NCI-H1092 (cell line): ENCODE data around the gene CDK11A.
"Not testable (repeated sequence)": the region's sequence is repeated elsewhere in the genome, so short reads cannot be mapped to it uniquely, and the experiment has no call there.

Source experiments
- DNase-seq: peaks from one replicate; lab custom pipeline; 2025; lab: John Stamatoyannopoulos, UW

Gene CDK11A

DNA sequence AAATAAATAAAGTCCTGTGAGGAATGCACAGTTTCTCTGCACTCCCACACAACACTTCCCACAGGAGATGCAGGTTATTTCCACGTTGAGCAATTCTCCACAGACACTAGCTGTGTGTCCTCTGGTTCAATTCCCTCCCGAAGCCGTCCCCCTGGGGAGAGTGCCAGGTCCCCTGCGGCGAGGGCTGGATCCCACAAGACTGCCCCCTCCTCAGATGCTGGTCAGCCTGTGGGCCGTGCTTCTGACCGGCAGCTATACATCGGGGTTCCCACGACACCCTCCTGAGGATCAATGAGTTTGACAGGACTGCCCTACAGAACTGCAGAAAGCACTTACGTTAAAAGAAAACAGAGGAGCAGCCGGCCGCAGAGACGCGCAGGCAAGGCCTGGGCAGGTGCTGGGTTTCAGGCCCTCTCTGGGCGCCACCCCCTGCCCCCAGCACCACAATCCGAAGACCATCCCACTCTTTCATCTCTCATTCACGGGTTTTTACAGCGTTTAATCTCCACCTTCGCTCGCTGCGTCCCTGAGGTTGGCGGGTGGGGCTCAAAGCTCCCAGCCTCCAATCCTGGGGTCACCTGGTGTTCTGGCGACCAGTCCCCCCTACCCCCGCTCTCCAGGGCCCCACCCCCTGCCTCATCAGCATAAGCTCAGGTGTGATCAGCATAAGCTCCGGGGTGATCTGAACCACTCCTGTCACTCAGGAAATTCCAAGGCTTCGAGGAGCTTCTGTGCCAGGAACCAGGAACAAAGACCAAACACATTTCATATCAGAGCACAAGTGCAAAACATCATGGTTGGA, 40.9 kb downstream of the CDK11A start:
- no peak for DNase-seq

DNA sequence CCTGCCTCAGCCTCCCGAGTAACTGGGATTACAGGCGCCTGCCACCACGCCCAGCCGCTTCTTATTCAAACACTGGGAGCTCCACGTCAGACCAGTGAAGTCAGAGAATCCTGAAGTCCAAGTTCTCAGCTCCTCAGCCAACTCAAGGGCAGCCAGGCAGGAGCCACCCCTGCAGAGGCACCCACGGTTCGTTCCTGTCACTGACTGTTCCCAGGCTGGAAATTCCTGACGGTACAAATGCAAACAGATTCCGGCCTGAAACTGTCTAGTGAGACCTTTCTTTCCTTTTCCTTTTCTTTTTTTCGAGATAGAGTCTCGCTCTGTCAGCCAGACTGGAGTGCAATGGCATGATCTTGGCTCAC, 43.3 kb downstream of the CDK11A start:
- no peak for DNase-seq

DNA sequence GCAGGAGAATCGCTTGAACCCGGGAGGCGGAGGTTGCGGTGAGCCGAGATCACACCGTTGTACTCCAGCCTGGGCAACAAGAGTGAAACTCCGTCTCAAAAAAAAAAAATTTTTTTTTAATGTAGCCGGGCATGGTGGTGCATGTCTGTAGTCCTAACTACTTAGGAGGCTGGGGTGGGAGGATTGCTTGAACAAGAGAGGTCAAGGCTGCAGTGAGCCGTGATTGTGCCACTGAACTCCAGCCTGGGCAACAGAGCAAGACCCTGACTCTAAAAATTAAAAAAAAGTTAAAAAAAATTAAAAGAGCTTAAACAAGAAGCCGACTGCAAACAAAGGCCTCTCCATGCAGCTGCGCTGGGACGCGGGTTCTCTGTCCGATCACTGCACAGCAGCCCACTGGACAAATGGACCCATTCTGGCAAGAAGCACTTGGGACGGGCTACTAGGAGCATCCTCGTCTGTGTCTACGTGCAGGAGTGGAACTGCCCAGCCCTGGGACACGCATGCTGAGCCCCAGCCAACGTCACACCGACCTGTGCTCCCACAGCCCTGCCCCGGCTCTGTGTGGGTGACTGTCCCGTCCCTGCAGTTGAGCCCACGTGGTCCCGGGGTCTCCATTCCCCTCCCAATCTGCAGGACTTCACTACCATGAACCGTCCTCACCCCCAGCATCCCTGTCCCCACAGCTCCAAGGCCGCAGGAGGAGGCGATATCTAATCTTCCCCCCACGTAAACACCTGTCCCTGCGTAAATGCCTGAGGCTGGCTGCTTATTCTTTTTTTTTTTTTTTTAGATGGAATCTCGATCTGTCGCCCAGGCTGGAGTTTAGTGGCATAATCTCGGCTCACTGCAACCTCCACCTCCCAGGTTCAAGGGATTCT, 43.9 kb downstream of the CDK11A start:
- DNase-seq = no peak

DNA sequence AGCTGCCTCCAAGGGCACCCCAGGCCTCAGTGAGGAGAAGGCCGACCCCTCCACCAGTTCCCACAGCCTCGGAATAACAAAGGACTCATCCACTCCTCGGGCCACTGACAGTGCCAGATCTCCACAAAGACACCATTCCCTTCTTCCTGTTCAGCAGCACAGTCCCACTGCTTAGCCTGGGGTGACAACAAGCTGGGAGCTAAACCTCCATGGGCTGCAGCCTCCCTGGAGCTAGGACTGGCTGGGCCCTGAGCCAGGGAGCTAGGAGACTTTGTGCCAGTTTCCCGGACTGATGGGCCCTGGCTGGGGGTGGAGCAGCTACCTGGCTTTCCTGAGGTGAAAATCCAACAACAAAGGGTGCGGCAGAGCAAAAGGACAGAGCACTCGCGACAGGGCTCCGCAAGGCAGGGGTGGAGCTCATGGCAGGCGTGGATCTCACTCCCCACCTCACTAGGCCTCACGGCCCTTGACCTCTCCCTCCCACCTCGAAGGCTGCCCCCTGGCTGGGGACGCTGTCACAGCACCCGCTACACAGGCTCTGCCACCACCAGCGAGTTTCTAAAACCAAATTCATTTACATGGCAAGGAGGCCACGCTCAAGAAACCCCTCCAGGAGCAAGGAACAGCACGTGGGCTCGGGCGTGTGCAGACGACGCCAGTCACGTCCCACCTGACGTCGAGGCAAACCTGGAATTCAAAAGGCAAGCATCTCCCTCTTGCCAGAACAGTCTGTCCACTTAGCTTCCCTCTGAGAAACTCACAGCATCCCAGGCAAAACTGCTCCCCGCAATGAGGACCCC, 45.4 kb downstream of the CDK11A start:
- no peak for DNase-seq

DNA sequence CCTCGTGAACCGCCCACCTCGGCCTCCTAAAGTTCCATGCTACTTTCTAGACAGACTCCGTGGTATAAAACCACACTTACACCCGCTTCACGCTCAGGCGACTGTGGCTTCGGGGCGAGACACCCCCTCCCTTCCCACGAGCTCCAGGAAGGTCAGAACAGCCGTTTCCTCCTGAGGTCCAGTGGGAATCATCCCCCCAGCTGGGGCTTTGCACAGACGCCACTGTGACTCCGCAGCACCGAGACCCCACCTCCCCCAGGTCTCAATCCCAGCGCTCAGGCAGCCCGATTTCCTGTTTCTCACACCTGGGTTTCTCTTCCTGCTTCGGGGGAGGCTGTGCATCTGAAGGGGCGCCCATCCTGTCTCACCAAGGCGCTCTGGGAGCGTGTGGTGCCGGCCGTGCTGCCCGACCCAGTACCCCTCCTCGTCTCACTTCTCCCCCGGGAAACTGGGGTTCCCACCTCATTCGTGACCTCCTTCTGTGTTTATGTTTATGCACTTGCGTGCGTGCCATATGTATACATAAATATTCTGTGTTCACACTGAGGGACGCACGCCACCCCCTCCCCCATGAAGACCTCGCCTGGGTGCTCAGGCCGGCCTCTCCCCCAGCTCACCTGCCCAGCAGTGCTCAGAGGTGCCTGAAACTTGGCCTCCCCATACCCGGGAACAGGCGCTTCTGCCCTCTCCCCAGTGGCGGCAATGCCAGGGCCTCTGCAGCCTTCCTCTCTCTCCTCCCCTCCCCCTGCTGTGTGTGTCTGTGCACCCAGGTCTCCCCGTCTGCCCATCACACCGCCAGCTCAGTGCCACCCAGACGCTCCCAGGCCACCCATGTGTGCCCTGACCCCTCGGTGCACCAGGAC, 46.2 kb downstream of the CDK11A start:
- no peak for DNase-seq

- not testable (repeated sequence) for DNase-seq
These were observed 48.1 kb downstream of the CDK11A start for GRCh38 chr1:1676087-1676486.

- DNase-seq = not testable (repeated sequence)
These were observed 48.9 kb downstream of the CDK11A start for GRCh38 chr1:1675218-1675617.

GRCh38 chr1:1674806-1675205, 49.4 kb downstream of the CDK11A start:
- not testable (repeated sequence) for DNase-seq

GRCh38 chr1:1672181-1672965, 51.8 kb downstream of the CDK11A start:
- no peak for DNase-seq

DNA sequence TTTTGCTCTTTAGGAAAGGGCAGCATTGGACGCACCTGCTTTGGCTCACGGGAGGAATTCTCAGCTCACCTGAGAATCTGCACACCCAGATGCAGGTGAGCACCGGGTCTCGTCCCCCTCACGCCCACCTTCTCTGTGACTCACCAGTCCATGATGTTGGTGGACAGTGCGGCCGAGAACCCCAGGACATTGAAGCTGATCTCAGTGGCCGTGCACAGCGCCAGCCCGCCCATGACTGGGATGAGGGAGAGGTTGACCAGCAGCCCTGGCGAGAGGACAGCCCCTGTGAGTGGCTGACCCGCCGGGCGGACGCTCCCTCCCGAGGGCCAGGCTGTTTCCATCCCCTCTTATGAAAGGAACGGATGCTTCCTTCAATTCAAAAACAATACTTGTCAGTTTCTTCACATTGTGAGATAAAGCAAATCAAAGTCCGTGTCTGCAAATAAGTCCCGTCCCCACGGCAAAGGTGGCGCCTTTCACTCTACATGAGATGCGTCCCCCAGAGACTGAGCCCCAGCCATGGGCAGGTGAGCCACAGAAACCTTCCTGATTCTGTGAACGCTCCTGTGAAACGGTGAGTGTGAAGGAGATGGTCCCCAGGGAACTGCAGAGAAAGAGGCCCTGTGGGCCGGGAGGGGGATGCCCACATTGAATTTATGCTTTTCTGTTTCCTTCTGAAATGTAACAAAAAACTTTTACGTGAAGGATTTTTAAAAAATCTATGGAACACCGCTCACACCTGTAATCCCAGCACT, 52.6 kb downstream of the CDK11A start:
- DNase-seq = no peak

DNA sequence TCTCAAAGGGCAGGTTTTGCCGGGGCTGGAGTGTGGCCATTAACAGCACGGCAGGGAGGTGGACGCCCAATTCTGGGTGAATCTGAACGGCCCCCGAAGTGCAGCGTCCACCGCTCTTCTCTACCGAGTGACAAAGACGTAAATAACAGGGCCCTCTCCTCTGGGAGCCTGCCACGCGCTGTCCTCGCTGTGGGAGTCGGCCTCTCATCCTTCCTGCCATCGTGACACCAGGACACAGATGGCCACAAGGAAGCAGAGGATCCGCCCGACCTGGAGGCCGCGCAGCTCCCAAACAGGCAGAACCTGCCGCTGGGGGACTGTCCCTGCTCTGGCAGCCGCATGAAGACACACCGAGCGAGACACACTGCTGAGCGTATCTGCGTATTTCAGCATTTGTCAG, 53.3 kb downstream of the CDK11A start:
- DNase-seq = no peak

GRCh38 chr1:1669468-1670440, 54.4 kb downstream of the CDK11A start:
- DNase-seq = no peak

GRCh38 chr1:1666526-1666925, 57.6 kb downstream of the CDK11A start:
- no peak for DNase-seq

GRCh38 chr1:1665815-1666251, 58.3 kb downstream of the CDK11A start:
- DNase-seq = no peak

- DNase-seq = no peak
These were observed 59.0 kb downstream of the CDK11A start for GRCh38 chr1:1664941-1665814.

DNA sequence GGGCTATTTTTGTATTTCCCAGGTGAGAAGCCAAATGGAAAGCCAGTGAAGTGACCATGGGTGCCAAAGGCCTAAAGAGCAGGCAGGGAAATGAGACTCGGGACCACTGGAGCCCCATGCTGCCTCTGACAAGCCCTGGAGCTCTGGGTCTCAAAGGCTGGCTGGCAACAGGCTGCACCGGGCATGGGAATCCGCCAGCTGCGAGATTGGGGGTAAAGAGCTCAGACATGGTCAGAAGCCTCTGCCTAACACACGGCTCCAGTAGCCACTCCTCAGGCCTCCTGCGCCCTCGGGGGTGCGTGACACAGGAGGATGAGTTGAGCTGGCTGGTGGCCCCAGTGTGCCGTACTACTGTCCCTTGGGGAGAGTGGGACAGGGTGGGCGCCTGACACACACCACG, 59.8 kb downstream of the CDK11A start:
- DNase-seq = not testable (repeated sequence)

GRCh38 chr1:1662830-1663560, 61.2 kb downstream of the CDK11A start:
- DNase-seq = not testable (repeated sequence)
